Measurements from ENCODE around the gene ZNF785. TPM values are rescaled to one million over a fixed set of nuclear protein-coding genes. Genes with fewer than 3 reads are reported as not detected.

ZNF785 gene
- total and polyA plus RNA-seq, 2 donors (not counting 3 experiments of a cell fraction or from before 2014, with no cell fraction given) = 7.8 to 21.9 TPM

GRCh38 chr16:30559690-30560089, 25.8 kb downstream of the ZNF785 start:
- Histone ChIP-seq H3K27me3 (ENCODE audit: control insufficient read depth in 2 of 2, insufficient read depth in 2 of 2, low read length in 2 of 2) (no peaks in the 10 kb centered on the region), H3K9me1 (replicated peaks; ENCODE audit: control insufficient read depth, extremely low read depth, insufficient read depth, low read length) (no peaks in the 10 kb centered on the region), H3K9me3 (replicated peaks; ENCODE audit: control insufficient read depth, insufficient read depth, low read length) (no peaks in the 10 kb centered on the region), H3K4me1 (ENCODE audit: control insufficient read depth, extremely low read depth, insufficient read depth, low read length) (peaks cover 11% of the 10 kb centered on the region), H3K4me2 (ENCODE audit: insufficient read depth, low read length) (no peak overlapping the region), H3K27ac (ENCODE audit: insufficient read depth, low read depth, low read length) (no peak overlapping the region), H2AFZ (ENCODE audit: low read depth, low read length) (no peak overlapping the region), H3K36me3 (ENCODE audit: control insufficient read depth in 2 of 2, extremely low read depth in 1 of 2, insufficient read depth in 2 of 2, low read length in 2 of 2) (peaks cover 3 to 9% of the 10 kb centered on the region in 2 experiments), H3K4me3 (replicated peaks in 1 of 3; ENCODE audit: insufficient read depth in 1 of 3, low read depth in 1 of 3, low read length in 3 of 3) (no peak overlapping the region), H3K79me2 (ENCODE audit: control insufficient read depth, insufficient read depth, low read length) (peaks cover 17% of the 10 kb centered on the region), H4K20me1 (replicated peaks; ENCODE audit: control insufficient read depth, extremely low read depth, insufficient read depth, low read length) (no peaks in the 10 kb centered on the region), H3K9ac (replicated peaks; ENCODE audit: extremely low read depth, insufficient read depth, low read length) (no peak overlapping the region)
- POLR2A ChIA-PET = no interaction called here
- DNase-seq (ENCODE audit: low read depth, low spot score) (no peak), FAIRE-seq (no peak)
- CTCF ChIA-PET = no interaction called here
- no peak for TF ChIP-seq JUN (IDR thresholded peaks at IDR 0.05; ENCODE audit: borderline replicate concordance, insufficient read depth, insufficient read length, low read depth)
- BruUV-seq (replicated peaks) = no TSS peak
- intact Hi-C loops (cut with micrococcal nuclease) (no loop called here), dilution Hi-C loops (cut with MboI; ENCODE audit: extremely low pct_ligation_motif_present, low sequenced_read_pairs) (no loop called here)

GRCh38 chr16:30558789-30559377, 26.6 kb downstream of the ZNF785 start:
- Histone ChIP-seq H3K9me1 (replicated peaks; ENCODE audit: control insufficient read depth, extremely low read depth, insufficient read depth, low read length) (no peaks in the 10 kb centered on the region), H3K36me3 (ENCODE audit: control insufficient read depth in 2 of 2, extremely low read depth in 1 of 2, insufficient read depth in 2 of 2, low read length in 2 of 2) (peaks cover 3 to 9% of the 10 kb centered on the region in 2 experiments), H3K27me3 (ENCODE audit: control insufficient read depth in 2 of 2, insufficient read depth in 2 of 2, low read length in 2 of 2) (no peaks in the 10 kb centered on the region), H4K20me1 (replicated peaks; ENCODE audit: control insufficient read depth, extremely low read depth, insufficient read depth, low read length) (no peaks in the 10 kb centered on the region), H3K27ac (ENCODE audit: insufficient read depth, low read depth, low read length) (peak overlapping the region; percentile 7), H3K4me2 (ENCODE audit: insufficient read depth, low read length) (peak overlapping the region; percentile 1), H3K4me1 (ENCODE audit: control insufficient read depth, extremely low read depth, insufficient read depth, low read length) (peaks cover 12% of the 10 kb centered on the region), H2AFZ (ENCODE audit: low read depth, low read length) (peak overlapping the region; percentile 21), H3K9me3 (replicated peaks; ENCODE audit: control insufficient read depth, insufficient read depth, low read length) (no peaks in the 10 kb centered on the region), H3K79me2 (ENCODE audit: control insufficient read depth, insufficient read depth, low read length) (peaks cover 21% of the 10 kb centered on the region), H3K9ac (replicated peaks; ENCODE audit: extremely low read depth, insufficient read depth, low read length) (peak overlapping the region; percentile 16), H3K4me3 (replicated peaks in 1 of 3; ENCODE audit: insufficient read depth in 1 of 3, low read depth in 1 of 3, low read length in 3 of 3) (no peak overlapping the region)
- no peak for FAIRE-seq
- BruUV-seq (replicated peaks) = TSS peak; percentile 79
- dilution Hi-C loops (cut with MboI; ENCODE audit: extremely low pct_ligation_motif_present, low sequenced_read_pairs) = no loop called here
- no peak for TF ChIP-seq GATA2 (IDR thresholded peaks at IDR 0.05; ENCODE audit: insufficient read depth, insufficient read length, low read depth, low read length)
- no peak for TF ChIP-seq MAX (IDR thresholded peaks at IDR 0.05; ENCODE audit: insufficient read depth, insufficient read length)
- no peak for TF ChIP-seq CTCF (IDR thresholded peaks at IDR 0.05; ENCODE audit: extremely low read depth in 1 of 2, insufficient read depth in 1 of 2, low read depth in 1 of 2, low read length in 2 of 2)
- no peak for DNase-seq (ENCODE audit: low read depth, low spot score)
- intact Hi-C loops (cut with micrococcal nuclease) = loop anchor here (1.0 kb wide), 4 partner anchors 13 to 32 kb away; partner anchors contain the start of gene ZNF785
- ChIA-PET POLR2A (interaction anchor here (0.6 to 2.2 kb wide), 6 partner anchors 13 to 129 kb away, joined by 3 to 13 read pairs (median 4); partner anchors contain the start of genes DCTPP1, ZNF688 and ZNF747), CTCF (interaction anchor here (0.8 to 2.6 kb wide), 11 partner anchors 13 to 150 kb away, joined by 3 to 27 read pairs (median 5); partner anchors contain the start of genes DCTPP1, ZNF688, ZNF689 and ZNF747)
